ACC112 (cell line): ENCODE results near the gene SMOC1.

ENCODE experiments used
- H2AFZ ChIP-seq: fragments of 200-600 bp; sonication (generic); one replicate; pipeline ENCODE4 v1.6.0; 2017; ENCODE audit warnings: antibody characterized with exemption, low read length; ENCODE audit not compliant: unreplicated experiment
- H3K27ac ChIP-seq: fragments of 200-600 bp; sonication (generic); 2 replicates; pipeline ENCODE4 v1.5.1; 2014; ENCODE audit warnings: low read depth, mild to moderate bottlenecking, antibody characterized with exemption, low read length, moderate library complexity
- H3K27me3 ChIP-seq: fragments of 200-600 bp; sonication (generic); 2 replicates; pipeline ENCODE4 v1.6.1; 2014; ENCODE audit warnings: mild to moderate bottlenecking, antibody characterized with exemption, low read length, moderate library complexity, mixed read lengths; ENCODE audit not compliant: insufficient read depth
- H3K36me3 ChIP-seq: fragments of 200-600 bp; sonication (generic); 2 replicates; pipeline ENCODE4 v1.6.1; 2016; ENCODE audit warnings: mild to moderate bottlenecking, antibody characterized with exemption, low read length, moderate library complexity, mixed read lengths; ENCODE audit not compliant: insufficient read depth
- H3K4me1 ChIP-seq: fragments of 200-600 bp; sonication (generic); one replicate; pipeline ENCODE4 v1.6.1; 2016; ENCODE audit warnings: low read length, mixed read lengths; ENCODE audit not compliant: insufficient read depth, unreplicated experiment, control insufficient read depth
- H3K4me3 ChIP-seq: fragments of 200-600 bp; sonication (generic); 2 replicates; pipeline ENCODE4 v1.5.1; 2014; ENCODE audit warnings: mild to moderate bottlenecking, low read depth, low read length
- H3K79me2 ChIP-seq: fragments of 200-600 bp; sonication (generic); one replicate; pipeline ENCODE4 v1.6.0; 2016; ENCODE audit warnings: low read length; ENCODE audit not compliant: control insufficient read depth, unreplicated experiment, insufficient read depth

The SMOC1 gene

DNA sequence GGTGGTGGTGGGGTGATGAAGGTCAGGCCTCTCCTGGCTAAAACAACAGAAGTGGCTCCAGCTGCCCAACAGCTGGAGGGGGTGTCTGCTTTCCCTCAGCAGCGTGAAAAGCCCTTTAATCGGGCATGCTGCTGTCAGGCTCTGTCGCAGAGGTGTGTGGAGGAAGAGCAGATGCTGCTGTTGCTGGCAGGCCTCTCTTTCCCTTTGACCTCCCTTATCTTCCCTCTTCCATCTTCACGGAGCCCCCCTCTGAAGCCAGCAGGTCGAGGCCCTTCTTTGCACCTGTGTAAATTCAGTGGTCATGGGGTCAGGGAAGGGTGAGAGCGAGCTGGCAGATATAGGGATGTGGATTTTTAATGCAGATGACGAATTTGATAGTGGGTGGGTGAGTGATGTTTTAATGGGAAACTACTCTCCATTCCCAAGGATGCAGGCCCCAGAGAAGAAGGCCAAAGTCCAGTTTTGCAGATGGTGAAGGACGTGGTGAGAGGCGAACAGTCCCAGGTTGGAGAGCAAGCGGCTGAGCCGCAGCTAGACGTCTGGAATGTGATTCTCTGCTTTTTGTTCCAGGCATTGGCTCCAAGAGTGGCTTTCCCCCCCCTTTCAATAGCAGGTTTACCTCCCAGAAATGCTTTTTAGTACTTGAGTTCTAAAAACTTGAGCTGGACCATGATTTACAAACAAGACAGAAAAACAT is 64.0 kb downstream of the SMOC1 start:
- no peak overlapping the region for H3K27ac ChIP-seq
- peaks cover 2% of the 10 kb centered on the region; the same call in 1 of the 2 replicates for H3K27me3 ChIP-seq
- no peaks in the 10 kb centered on the region for H3K4me1 ChIP-seq
- H2AFZ ChIP-seq, result no peak overlapping the region
- no peaks in the 10 kb centered on the region for H3K36me3 ChIP-seq
- no peak overlapping the region for H3K4me3 ChIP-seq
- no peaks in the 10 kb centered on the region for H3K79me2 ChIP-seq

DNA sequence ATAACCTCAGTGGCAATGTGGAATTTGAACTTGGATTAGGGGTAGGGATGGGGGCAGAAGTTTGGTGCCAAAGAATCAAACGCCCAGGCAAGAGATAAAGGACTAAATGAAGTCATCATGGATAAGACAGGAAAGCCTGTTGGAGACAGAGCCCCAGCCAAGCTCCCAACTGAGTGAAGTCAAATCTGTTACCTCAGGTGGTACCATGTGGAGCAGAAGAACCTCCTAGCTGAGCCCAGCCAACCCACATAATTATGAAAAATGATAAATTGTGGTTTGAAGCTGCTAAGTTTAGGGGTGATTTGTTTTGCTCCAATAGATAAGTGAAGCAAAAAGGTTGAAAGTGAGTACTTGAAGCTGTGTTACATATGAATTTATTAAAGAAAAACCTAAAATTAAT is 66.1 kb downstream of the SMOC1 start:
- Histone ChIP-seq H3K79me2 (no peaks in the 10 kb centered on the region), H2AFZ (no peak overlapping the region), H3K4me1 (no peaks in the 10 kb centered on the region), H3K27me3 (peaks cover 2% of the 10 kb centered on the region; the same call in 1 of the 2 replicates), H3K4me3 (no peak overlapping the region), H3K27ac (no peak overlapping the region), H3K36me3 (no peaks in the 10 kb centered on the region)

DNA sequence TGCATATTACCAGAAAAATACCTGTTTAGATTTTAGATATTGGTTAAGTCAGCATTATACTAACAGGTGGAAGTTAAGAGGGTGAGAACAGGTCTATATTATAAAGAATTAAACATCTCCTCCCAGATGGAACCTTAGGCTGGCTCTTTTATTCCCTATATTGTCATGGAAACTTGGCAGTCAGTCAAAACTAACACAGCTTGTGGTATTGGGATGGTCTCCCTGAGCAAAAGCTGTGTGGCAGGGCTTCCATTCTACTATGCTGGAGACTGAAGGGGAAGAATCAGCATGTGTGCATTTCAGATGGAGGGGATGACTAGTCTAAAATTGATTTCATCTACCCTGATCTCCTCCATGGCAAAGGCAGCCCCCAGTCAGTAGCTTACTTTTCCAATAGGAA is 66.7 kb downstream of the SMOC1 start:
- no peaks in the 10 kb centered on the region for H3K79me2 ChIP-seq
- H3K4me1 ChIP-seq, result no peaks in the 10 kb centered on the region
- H3K27me3 ChIP-seq, result peaks cover 2% of the 10 kb centered on the region; the same call in 1 of the 2 replicates
- H3K36me3 ChIP-seq, result no peaks in the 10 kb centered on the region
- H3K4me3 ChIP-seq, result no peak overlapping the region
- H3K27ac ChIP-seq, result no peak overlapping the region
- no peak overlapping the region for H2AFZ ChIP-seq

DNA sequence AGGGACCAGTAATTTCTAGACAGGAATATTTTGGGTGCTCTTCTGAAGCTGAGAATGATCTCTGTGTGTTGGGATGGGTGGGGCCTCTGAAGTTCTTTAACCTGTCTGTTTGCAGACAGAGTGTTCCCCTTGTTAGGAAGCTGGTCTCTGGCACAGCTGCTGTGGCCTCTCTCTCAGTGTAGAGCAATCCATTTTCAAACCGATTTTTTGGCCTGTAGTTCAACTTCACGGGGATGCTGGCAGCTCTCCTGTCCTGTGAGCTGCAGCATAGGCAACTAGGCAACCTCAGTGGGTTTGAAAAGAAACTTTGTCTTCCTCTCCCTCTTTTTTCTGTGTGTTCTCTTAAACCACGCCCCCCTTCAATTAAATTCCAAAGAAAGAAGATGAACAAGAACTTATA is 69.1 kb downstream of the SMOC1 start:
- no peaks in the 10 kb centered on the region for H3K4me1 ChIP-seq
- no peaks in the 10 kb centered on the region for H3K36me3 ChIP-seq
- no peaks in the 10 kb centered on the region for H3K79me2 ChIP-seq
- no peak overlapping the region for H2AFZ ChIP-seq
- H3K4me3 ChIP-seq, result no peak overlapping the region
- no peaks in the 10 kb centered on the region for H3K27me3 ChIP-seq
- H3K27ac ChIP-seq, result no peak overlapping the region

DNA sequence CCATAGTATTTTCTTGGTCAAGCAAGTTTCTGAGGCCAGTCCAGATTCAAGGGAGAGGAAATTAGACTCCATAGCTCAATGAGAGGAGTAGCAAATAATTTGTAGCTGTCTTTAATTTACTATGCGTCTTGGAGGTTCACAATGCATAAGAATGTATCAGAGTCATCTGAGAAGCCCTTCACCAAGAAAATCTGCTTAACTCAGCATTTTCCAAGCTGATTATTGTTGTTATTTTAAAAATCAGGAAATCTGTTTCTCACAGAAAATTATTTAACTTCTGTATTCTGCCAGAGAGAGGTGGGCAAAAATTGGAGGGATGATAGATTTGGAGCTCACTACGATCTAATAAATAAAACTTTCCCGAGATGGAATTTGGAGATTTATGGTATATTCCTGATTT is 72.0 kb downstream of the SMOC1 start:
- Histone ChIP-seq H3K4me3 (no peak overlapping the region), H2AFZ (no peak overlapping the region), H3K4me1 (no peaks in the 10 kb centered on the region), H3K79me2 (no peaks in the 10 kb centered on the region), H3K36me3 (no peaks in the 10 kb centered on the region), H3K27me3 (peaks cover 14% of the 10 kb centered on the region), H3K27ac (no peak overlapping the region)

DNA sequence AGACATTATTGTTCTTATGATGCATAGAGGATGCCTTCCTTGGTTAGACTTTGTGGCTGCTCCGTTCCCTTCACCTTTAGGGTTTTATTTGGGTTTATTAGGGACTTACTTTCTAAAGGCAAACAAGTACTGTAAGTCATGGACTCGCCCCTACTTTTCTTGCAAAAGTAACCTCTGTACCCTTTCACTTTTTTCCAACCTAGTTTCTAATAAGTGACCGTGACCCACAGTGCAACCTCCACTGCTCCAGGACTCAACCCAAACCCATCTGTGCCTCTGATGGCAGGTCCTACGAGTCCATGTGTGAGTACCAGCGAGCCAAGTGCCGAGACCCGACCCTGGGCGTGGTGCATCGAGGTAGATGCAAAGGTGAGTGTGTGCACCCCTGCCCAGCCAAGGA is 72.7 kb downstream of the SMOC1 start:
- H3K4me1 ChIP-seq, result no peaks in the 10 kb centered on the region
- no peaks in the 10 kb centered on the region for H3K36me3 ChIP-seq
- H3K4me3 ChIP-seq, result no peak overlapping the region
- no peak overlapping the region for H3K27ac ChIP-seq
- peaks cover 14% of the 10 kb centered on the region for H3K27me3 ChIP-seq
- H2AFZ ChIP-seq, result no peak overlapping the region
- H3K79me2 ChIP-seq, result no peaks in the 10 kb centered on the region

DNA sequence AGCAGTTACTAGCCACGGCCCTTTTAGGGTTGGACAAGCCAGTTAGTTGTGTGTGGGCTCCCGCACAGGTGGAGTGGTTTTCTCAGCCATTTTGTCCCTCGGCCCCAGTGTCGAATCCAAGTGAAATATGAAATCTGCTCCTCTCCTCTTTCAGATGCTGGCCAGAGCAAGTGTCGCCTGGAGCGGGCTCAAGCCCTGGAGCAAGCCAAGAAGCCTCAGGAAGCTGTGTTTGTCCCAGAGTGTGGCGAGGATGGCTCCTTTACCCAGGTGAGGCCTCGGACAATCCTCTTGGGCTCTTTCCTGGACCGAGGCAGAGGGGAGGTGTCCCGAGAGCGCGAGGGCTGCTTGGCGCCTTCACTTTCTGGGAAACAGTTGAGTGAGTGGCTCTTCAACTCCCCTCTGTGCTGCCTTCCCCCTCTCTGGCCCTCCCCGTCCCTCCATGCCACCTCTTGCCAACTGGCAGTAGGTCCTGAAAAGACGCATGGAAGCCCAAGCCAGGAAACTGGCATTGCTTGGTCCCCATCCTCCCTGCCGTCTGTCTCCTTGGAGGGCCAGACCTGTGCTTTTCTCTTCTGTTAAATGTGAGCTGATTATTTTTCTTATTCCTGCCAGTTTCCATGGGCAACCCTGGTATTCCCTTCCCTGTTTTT is 74.2 kb downstream of the SMOC1 start:
- no peak overlapping the region for H2AFZ ChIP-seq
- H3K36me3 ChIP-seq, result no peaks in the 10 kb centered on the region
- H3K4me1 ChIP-seq, result no peaks in the 10 kb centered on the region
- no peak overlapping the region for H3K27ac ChIP-seq
- no peak overlapping the region for H3K4me3 ChIP-seq
- peaks cover 14% of the 10 kb centered on the region for H3K27me3 ChIP-seq
- no peaks in the 10 kb centered on the region for H3K79me2 ChIP-seq

DNA sequence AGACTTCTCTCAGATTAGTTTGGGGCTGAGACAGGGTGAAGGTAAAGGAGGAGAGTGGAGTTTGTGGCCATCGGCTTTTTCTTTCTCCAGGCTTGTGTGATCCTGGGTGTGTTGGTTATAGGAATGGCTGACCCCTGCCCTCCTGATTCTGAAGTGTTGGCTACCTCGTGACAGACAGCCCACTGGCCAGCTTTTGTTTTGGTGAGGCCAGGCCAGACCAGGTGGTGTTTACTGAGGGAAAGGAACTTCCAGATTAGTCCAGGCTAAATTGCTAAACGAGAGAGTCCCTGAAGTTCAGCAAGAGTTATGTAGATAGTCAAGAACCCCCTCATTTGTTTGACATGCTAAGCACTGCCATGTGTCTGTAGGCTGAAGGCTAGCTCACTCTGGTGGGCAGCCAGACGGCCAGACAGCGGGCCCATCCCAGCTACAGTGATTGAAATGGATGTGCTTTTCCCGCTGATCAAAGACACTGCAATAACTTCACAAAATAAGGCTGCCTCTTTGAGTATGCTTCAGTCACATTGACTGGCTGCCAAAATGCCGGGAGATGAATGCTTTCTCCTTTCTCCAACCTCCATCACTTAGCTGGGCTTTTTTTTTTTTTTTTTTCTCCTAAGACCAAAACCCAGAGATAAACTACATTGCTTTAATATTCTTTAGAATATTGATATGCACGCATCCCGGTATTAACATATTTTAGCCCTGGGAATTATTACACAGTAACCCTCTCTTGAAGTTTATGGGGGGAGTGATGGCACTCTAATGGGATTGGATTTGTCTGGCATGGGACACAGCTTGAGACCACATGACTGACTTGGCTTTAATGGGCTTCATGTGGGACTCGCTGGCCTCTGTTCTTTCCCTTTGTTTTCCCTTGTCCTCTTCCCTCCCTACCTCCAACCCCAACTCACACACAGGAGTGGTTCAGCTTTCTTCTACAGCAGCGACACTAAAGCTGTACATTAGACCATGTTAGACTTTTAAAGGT is 76.9 kb downstream of the SMOC1 start:
- H3K4me3 ChIP-seq, result no peak overlapping the region

DNA sequence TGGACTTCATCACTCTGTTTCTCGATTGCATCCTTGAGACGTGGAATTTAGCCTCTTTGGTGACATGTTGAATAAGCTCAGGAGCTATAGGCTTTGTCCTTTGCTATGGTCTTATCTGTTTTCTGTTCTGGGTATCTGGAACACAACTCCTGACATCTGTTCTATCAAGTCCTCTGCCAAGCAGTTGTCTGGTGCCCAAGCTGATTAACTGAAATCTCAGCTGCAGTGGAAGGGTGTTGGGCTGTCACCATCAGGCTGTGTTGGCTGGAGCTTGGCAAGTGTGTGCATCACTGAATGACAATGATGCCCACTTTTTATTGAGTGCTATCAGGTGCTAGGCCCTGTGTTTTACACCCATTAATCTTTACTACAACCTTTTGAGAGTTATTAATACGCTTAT is 77.8 kb downstream of the SMOC1 start:
- H3K79me2 ChIP-seq, result no peaks in the 10 kb centered on the region
- H3K4me1 ChIP-seq, result no peaks in the 10 kb centered on the region
- no peak overlapping the region for H3K27ac ChIP-seq
- H3K4me3 ChIP-seq, result no peak overlapping the region
- no peaks in the 10 kb centered on the region for H3K36me3 ChIP-seq
- H3K27me3 ChIP-seq, result peaks cover 14% of the 10 kb centered on the region
- H2AFZ ChIP-seq, result no peak overlapping the region

More for the DNA sequence above, 76.9 kb downstream of the SMOC1 start:
- H3K4me1 ChIP-seq, result no peaks in the 10 kb centered on the region
- peaks cover 14% of the 10 kb centered on the region for H3K27me3 ChIP-seq
- H2AFZ ChIP-seq, result no peak overlapping the region
- no peak overlapping the region for H3K27ac ChIP-seq
- no peaks in the 10 kb centered on the region for H3K36me3 ChIP-seq
- H3K79me2 ChIP-seq, result no peaks in the 10 kb centered on the region

DNA sequence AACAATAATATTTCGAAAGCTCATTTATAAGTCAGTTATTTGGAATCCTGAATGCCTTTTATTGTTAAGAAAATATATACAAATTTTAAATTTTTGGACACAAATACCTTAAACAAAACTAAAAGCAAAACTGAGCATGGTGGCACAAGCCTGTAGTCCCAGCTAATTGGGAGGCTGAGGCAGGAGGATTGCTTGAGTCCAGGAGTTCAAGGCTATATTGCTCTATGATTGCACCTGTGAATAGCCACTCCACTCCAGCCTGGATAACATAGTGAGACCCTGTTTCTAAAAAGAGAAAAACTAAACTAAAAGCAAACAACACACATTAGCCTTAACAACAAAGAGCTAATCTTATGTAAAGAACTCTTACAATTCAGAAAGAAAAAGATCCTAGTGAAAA is 78.8 kb downstream of the SMOC1 start:
- H3K36me3 ChIP-seq, result no peaks in the 10 kb centered on the region
- H3K4me1 ChIP-seq, result no peaks in the 10 kb centered on the region
- H2AFZ ChIP-seq, result no peak overlapping the region
- H3K27me3 ChIP-seq, result peaks cover 14% of the 10 kb centered on the region
- H3K79me2 ChIP-seq, result no peaks in the 10 kb centered on the region
- H3K4me3 ChIP-seq, result no peak overlapping the region
- H3K27ac ChIP-seq, result no peak overlapping the region
